GM10248 (cell line): ENCODE data around the gene GRAP2.

ENCODE experiments used
- CTCF ChIA-PET: fragments of 300-600 bp; sonication (Branson Sonifier 250); formaldehyde crosslinking; extraction: SDS; loops from one replicate; lab custom pipeline; 2021; ENCODE audit warnings: antibody characterized with exemption; lab: Yijun Ruan, JAX
- POLR2A ChIA-PET: fragments of 350-650 bp; sonication (Branson Sonifier 250); formaldehyde crosslinking; extraction: SDS; loops from one replicate; lab custom pipeline; 2020; ENCODE audit warnings: antibody characterized with exemption; lab: Yijun Ruan, JAX
- DNase-seq: peaks from one replicate; pipeline ENCODE4 v3.0.0; 2012; ENCODE audit errors: extremely low spot score
- TF ChIP-seq, protein P1 (sequence below): IDR thresholded peaks from 2 replicates; pipeline ENCODE4 v1.5.1; 2012; ENCODE audit warnings: mild to moderate bottlenecking, low read depth; ENCODE audit errors: extremely low read depth, missing control alignments, control extremely low read depth

GRAP2 gene

DNA sequence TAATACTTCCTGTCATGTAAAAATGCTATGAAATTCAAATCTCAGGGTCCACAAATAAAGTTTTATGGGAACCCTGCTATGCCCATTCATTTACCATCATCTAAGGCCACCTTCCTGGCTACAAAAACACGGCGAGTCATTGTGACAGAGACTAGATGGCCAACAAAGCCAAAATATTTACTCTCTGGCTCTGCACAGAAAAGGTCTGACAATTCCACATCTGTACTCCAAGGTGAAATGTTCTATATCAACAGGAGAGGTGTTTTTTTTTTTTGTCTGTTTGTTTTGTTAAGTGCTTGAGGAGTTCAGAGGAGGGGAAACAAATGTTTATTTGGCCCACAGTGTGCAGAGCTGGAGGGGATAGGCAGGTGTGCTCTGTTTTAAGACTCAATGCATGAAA is 40.7 kb downstream of the GRAP2 start:
- no peak for DNase-seq
- CTCF ChIA-PET, result interaction anchor here (1.0 to 2.5 kb wide), 6 partner anchors 8 to 320 kb away, joined by 3 to 11 read pairs (median 4); no protein-coding TSS in a partner anchor
- TF ChIP-seq, protein P1, sequence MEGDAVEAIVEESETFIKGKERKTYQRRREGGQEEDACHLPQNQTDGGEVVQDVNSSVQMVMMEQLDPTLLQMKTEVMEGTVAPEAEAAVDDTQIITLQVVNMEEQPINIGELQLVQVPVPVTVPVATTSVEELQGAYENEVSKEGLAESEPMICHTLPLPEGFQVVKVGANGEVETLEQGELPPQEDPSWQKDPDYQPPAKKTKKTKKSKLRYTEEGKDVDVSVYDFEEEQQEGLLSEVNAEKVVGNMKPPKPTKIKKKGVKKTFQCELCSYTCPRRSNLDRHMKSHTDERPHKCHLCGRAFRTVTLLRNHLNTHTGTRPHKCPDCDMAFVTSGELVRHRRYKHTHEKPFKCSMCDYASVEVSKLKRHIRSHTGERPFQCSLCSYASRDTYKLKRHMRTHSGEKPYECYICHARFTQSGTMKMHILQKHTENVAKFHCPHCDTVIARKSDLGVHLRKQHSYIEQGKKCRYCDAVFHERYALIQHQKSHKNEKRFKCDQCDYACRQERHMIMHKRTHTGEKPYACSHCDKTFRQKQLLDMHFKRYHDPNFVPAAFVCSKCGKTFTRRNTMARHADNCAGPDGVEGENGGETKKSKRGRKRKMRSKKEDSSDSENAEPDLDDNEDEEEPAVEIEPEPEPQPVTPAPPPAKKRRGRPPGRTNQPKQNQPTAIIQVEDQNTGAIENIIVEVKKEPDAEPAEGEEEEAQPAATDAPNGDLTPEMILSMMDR, result no peak
- POLR2A ChIA-PET, result no interaction called here

GRCh38 chr22:39942439-39943230 is 41.8 kb downstream of the GRAP2 start:
- TF ChIP-seq, protein P1, result no peak
- DNase-seq, result no peak
- POLR2A ChIA-PET, result interaction anchor here (0.7 kb wide), 1 partner anchor 78 kb away, joined by 3 read pairs; no protein-coding TSS in a partner anchor
- CTCF ChIA-PET, result interaction anchor here (1.0 to 2.5 kb wide), 10 partner anchors 9 to 355 kb away, joined by 3 to 11 read pairs (median 3); no protein-coding TSS in a partner anchor

DNA sequence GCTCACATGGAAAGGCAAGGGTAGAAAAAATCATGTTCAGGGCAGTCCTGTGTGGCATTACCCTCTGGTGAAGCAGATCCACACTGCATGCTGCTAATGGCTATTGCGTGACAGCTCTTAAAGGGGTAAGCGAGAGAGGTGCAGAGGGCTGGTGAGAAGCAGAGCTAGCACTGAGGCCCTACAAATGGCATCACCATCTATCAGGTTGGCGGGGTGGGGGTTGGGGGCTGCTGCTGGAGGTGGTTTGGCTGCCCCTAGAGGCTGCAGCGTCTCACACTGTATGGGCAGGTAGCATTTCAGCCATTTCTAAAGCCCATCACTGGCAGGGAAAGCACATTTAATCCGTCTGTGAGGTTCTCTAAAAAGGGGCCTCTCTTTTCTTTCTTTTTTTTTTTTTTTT is 42.5 kb downstream of the GRAP2 start:
- DNase-seq, result no peak
- ChIA-PET POLR2A (no interaction called here), CTCF (interaction anchor here (1.0 to 2.5 kb wide), 7 partner anchors 10 to 354 kb away, joined by 3 to 11 read pairs (median 5); no protein-coding TSS in a partner anchor)
- TF ChIP-seq, protein P1, result no peak

DNA sequence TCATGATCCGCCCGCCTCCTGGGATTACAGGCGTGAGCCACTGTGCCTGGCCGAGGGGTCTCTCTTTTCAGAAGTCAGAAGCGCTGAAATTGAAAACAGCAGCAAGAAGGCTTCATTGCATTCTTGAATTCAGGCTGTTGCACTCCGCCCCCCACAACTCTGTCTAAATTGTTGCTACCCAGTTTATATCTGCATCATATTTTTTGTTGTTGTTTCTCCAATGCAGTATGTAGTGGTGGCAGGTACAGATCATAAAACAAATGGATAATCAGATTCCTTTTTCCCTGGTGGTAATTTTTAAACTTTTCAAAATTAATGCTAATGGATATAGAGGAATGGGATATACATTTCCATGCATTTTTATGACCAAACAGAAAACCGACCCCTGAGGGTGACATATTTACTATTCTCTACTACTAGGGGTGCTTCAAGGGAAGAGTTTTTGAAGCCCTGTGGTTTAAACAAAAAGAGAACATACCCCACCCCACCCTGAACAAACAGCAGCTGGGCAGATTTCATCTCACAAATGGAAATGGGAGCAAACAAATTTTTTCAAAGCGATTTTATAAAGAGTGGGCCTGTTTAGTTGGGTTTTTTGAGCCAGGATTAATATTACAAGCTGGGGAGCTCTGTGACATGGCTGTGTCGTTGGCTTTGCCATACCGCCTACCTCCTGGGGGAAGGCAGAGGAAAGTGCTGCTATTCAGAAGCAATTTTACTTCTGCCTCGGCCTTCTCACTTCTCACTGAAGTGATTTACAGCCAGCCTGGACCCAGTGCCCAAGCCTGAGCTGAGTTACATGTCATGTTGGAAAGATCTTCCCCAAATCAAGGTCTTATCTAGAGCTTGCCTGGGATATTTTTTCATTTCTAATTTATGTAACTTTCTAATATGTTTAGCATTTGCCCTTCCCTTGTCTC is 43.3 kb downstream of the GRAP2 start:
- TF ChIP-seq, protein P1, result no peak
- ChIA-PET POLR2A (no interaction called here), CTCF (interaction anchor here (2.0 to 2.5 kb wide), 2 partner anchors 11 to 22 kb away, joined by 6 to 11 read pairs; no protein-coding TSS in a partner anchor)
- DNase-seq, result no peak

DNA sequence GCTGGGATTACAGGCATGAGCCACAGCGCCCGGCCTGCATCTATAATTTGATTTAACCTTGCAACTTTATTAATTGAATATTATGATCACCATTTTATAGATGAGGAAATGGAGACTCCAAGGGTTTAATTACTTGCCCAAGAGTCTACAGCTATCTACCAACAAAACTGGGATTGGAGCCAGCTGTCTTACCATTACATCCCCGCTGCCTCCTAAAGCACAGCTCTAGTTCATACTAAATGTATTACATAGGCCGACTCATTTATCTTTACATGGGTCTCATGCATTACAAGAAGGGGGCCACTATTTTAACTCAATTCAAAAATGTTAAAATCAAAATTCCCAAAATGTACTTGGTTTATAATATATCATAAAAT is 45.2 kb downstream of the GRAP2 start:
- CTCF ChIA-PET, result interaction anchor here (0.8 to 1.5 kb wide), 4 partner anchors 11 to 411 kb away, joined by 3 to 5 read pairs (median 3); no protein-coding TSS in a partner anchor
- POLR2A ChIA-PET, result no interaction called here
- DNase-seq, result no peak
- TF ChIP-seq, protein P1, result no peak
